Sigmoid colon (tissue), 7 donors: Measurements from ENCODE around the gene SLAMF1. TPM values are rescaled to one million over a fixed set of nuclear protein-coding genes. Genes with fewer than 3 reads are reported as not detected.

Experiments used
- DNase-seq: peaks from one replicate; pipeline ENCODE4 v3.0.0-alpha.2; 2019
- H3K27ac ChIP-seq, 4 donors: fragments of 200-600 bp; sonication (generic); one replicate each; pipeline ENCODE4 v1.5.1; 2016 to 2019; ENCODE audit warnings: mild to moderate bottlenecking in 1 of 4
- H3K27me3 ChIP-seq, 3 donors: fragments of 200-600 bp; sonication (generic); one replicate each; pipeline ENCODE4 v1.5.1; 2019; ENCODE audit warnings: mild to moderate bottlenecking in 1 of 3
- H3K36me3 ChIP-seq, 4 donors: fragments of 200-600 bp; sonication (generic); one replicate each; pipeline ENCODE4 v1.5.1; 2016 to 2019
- H3K4me1 ChIP-seq, 4 donors: fragments of 200-600 bp; sonication (generic); one replicate each; pipeline ENCODE4 v1.5.1; 2017 to 2019
- H3K4me3 ChIP-seq, 4 donors: fragments of 200-600 bp; sonication (generic); one replicate each; pipeline ENCODE4 v1.5.1; 2017 to 2019; ENCODE audit warnings: mild to moderate bottlenecking in 2 of 4, moderate library complexity in 1 of 4
- H3K9me3 ChIP-seq, 4 donors: fragments of 200-600 bp in 3 of 4; sonication (generic) in 3 of 4; one replicate each; pipeline versions ENCODE4 v1.5.1 to v1.6.1; 2013 to 2019
- CTCF ChIP-seq, 4 experiments: fragments of 450-650 bp in 3 of 4; fragments of 200-600 bp in 1 of 4; IDR thresholded peaks; one replicate each; pipeline ENCODE4 v1.5.1; 2016 to 2019; ENCODE audit warnings: antibody characterized with exemption in 4 of 4, mild to moderate bottlenecking in 3 of 4, moderate library complexity in 2 of 4
- EP300 ChIP-seq, 4 donors: sonication (generic); formaldehyde crosslinking; IDR thresholded peaks; one replicate each; pipeline ENCODE4 v1.6.1; 2017; ENCODE audit warnings: antibody characterized with exemption in 4 of 4
- POLR2A ChIP-seq, 2 donors: fragments of 450-650 bp; IDR thresholded peaks; one replicate each; pipeline ENCODE4 v1.6.1; 2016; ENCODE audit warnings: antibody characterized with exemption in 2 of 2, mild to moderate bottlenecking in 2 of 2, moderate library complexity in 2 of 2
- POLR2AphosphoS5 ChIP-seq, 4 donors: sonication (generic); formaldehyde crosslinking; IDR thresholded peaks; one replicate each; pipeline ENCODE4 v1.6.1; 2017; ENCODE audit warnings: antibody characterized with exemption in 4 of 4
- WGBS, 2 donors: extraction: QIAGEN DNeasy Blood & Tissue Kit; methylation state at CpG; one replicate each; pipeline ENCODE4 v1.1.7; 2013; 5-methylcytosine and 5-hydroxymethylcytosine counted together
- intact Hi-C: fragments of 100-400 bp; cut with DNase I; formaldehyde crosslinking; loops from one replicate; pipeline ENCODE4 v1.15.1; 2023
- polyA plus RNA-seq, 3 donors: library from polyadenylated mRNA; stranded (reverse); fragments of 200-250 nt; gene quantifications; one replicate each; pipeline ENCODE4 v1.2.3, GENCODE V29; 2013
- total RNA-seq, 4 donors: library from RNA; depleted of rRNA; stranded (reverse); fragments of >200 nt; gene quantifications; one replicate each; pipeline ENCODE4 v1.1.0, GENCODE V29; 2016
- donor health status: healthy with polysubstance abuse.
- donor health status: Bipolar disorder and iron deficiency.
- donor health status: healthy.

The SLAMF1 gene
- total and polyA plus RNA-seq, 7 donors, result under 0.01 to 6.1 (median 0.28) TPM; not detected in 2

DNA sequence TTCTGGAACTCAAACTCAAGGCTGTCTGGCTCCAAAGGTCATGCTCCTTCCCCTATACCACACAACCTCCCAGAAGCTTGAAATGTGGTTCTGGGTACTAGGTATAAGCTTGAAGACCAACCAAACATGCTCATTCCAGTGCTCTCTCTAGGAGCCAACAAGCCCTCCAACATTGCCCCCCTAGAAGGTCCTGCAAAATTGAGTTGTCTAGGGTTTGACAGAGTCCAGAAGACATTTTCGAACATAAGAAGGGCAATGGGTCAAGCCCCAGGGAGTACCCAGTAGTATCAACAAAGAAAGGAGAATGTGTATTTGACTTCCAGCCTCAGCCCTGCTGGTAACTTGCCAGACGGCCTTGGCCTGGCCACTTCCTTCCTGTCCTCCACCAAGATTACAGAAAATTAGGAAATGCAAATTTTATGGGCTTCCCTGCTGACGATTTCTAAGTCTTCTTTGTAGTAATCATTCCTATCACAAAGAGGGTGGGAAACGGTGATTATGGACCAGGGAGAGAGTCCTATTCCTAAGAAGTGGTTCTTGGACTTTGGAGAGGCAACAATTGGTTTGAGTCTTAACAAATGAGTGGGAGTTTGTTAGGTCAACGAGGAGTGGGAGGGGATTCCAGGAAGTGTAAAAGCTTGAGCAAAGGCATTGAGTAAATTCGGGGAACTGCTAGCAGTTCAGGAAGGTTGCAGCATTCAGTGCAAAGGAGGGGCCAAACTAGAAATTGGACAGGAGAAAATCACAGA is 18.7 kb upstream of the SLAMF1 start:
- intact Hi-C loops, result no loop called here
- H3K36me3 ChIP-seq, result no peaks in the 10 kb centered on the region
- H3K27ac ChIP-seq, result peak overlapping the region in 1 of 4 donors; percentile 57
- no peaks in the 10 kb centered on the region for H3K4me1 ChIP-seq
- H3K4me3 ChIP-seq, result no peak overlapping the region
- WGBS, 2 donors, result 29 to 52% methylated on average over 6 of the region's 6 CpGs
- TF ChIP-seq CTCF (IDR thresholded peaks at IDR 0.05) (no peak), EP300 (IDR thresholded peaks at IDR 0.05) (peak in 1 of 4 donors; percentile 5), POLR2AphosphoS5 (IDR thresholded peaks at IDR 0.05) (no peak), POLR2A (IDR thresholded peaks at IDR 0.05) (no peak)
- H3K27me3 ChIP-seq, result no peaks in the 10 kb centered on the region
- H3K9me3 ChIP-seq, result no peaks in the 10 kb centered on the region
- DNase-seq, result no peak

GRCh38 chr1:160664573-160665051 is 17.8 kb upstream of the SLAMF1 start:
- no peak for DNase-seq
- no peaks in the 10 kb centered on the region for H3K36me3 ChIP-seq
- no peak overlapping the region for H3K4me3 ChIP-seq
- H3K27ac ChIP-seq, result no peak overlapping the region
- H3K4me1 ChIP-seq, result no peaks in the 10 kb centered on the region
- 43 to 66% methylated on average over 3 of the region's 3 CpGs for WGBS, 2 donors
- no peaks in the 10 kb centered on the region for H3K27me3 ChIP-seq
- intact Hi-C loops, result no loop called here
- no peaks in the 10 kb centered on the region for H3K9me3 ChIP-seq
- no peak for TF ChIP-seq POLR2A (IDR thresholded peaks at IDR 0.05)
- no peak for TF ChIP-seq CTCF (IDR thresholded peaks at IDR 0.05)
- no peak for TF ChIP-seq EP300 (IDR thresholded peaks at IDR 0.05)

DNA sequence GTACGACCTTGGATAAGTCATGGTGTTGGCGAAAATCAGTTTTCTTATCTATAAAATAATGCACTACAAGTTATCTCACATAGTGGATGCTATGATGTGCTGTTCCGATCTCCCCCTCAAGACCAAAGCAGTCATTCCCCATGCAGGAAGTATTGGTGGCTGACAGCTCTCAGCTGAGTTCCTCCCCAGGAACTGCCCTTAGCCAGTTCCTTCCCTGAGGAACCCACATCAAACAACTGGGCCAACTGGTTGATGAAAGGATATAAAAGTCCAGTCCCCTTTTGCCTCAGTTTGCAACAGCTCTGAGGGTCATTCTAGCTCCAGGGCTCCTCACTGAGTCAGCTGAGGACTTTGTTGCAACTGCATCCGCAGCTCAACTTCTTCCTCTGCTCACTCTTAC is 16.1 kb upstream of the SLAMF1 start:
- Histone ChIP-seq H3K9me3 (no peaks in the 10 kb centered on the region), H3K27me3 (no peaks in the 10 kb centered on the region), H3K36me3 (no peaks in the 10 kb centered on the region), H3K4me1 (no peaks in the 10 kb centered on the region), H3K4me3 (no peak overlapping the region), H3K27ac (no peak overlapping the region)
- TF ChIP-seq POLR2A (IDR thresholded peaks at IDR 0.05), result no peak
- no peak for TF ChIP-seq EP300 (IDR thresholded peaks at IDR 0.05)
- no peak for TF ChIP-seq POLR2AphosphoS5 (IDR thresholded peaks at IDR 0.05)
- TF ChIP-seq CTCF (IDR thresholded peaks at IDR 0.05), result no peak
- 73 to 93% methylated on average over 4 of the region's 4 CpGs for WGBS, 2 donors
- intact Hi-C loops, result no loop called here
- no peak for DNase-seq

DNA sequence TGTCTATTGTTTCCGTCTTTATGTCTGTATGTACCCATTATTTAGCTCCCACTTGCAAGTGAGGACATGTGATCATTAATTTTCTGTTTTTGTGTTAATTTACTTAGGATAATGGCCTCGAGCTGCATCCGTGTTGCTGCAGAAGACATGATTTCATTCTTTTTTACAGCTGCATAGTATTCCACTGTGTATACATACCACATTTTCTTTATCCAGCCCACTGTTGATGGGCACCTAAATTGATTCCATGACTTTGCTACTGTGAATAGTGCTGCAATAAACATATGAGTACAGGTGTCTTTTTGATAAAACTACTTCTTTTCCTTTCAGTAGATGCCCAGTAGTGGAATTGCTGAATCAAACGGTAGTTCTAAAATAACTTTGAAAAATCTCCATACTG is 12.7 kb upstream of the SLAMF1 start:
- no peak for DNase-seq
- Histone ChIP-seq H3K36me3 (no peaks in the 10 kb centered on the region), H3K4me1 (no peaks in the 10 kb centered on the region), H3K4me3 (no peak overlapping the region), H3K27ac (no peak overlapping the region), H3K9me3 (no peaks in the 10 kb centered on the region), H3K27me3 (no peaks in the 10 kb centered on the region)
- intact Hi-C loops, result no loop called here
- 95 to 96% methylated on average over 4 of the region's 4 CpGs for WGBS, 2 donors
- TF ChIP-seq CTCF (IDR thresholded peaks at IDR 0.05), result no peak
- no peak for TF ChIP-seq POLR2AphosphoS5 (IDR thresholded peaks at IDR 0.05)
- TF ChIP-seq POLR2A (IDR thresholded peaks at IDR 0.05), result no peak
- TF ChIP-seq EP300 (IDR thresholded peaks at IDR 0.05), result no peak

DNA sequence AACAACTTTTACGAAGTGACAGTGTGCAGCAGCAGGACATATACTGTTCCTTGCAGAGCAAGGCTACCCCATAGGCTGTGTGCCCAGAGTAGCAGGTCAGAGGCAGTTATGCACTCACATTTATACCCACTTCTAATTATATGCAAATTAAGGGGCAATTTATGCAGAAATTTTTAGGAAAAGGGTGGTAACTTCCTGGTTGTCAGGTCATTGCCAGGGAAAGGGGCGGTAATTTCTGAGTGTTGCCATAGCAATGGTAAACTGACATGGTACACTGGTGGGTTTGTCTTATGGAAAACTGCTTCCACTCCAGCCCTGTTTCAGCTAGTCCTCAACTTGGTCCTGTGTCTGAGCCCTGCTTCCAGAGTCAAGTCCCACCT is 12.0 kb upstream of the SLAMF1 start:
- no peak for DNase-seq
- H3K4me3 ChIP-seq, result no peak overlapping the region
- H3K27me3 ChIP-seq, result no peaks in the 10 kb centered on the region
- H3K4me1 ChIP-seq, result no peaks in the 10 kb centered on the region
- H3K9me3 ChIP-seq, result no peaks in the 10 kb centered on the region
- no peaks in the 10 kb centered on the region for H3K36me3 ChIP-seq
- TF ChIP-seq EP300 (IDR thresholded peaks at IDR 0.05), result no peak
- no peak for TF ChIP-seq POLR2AphosphoS5 (IDR thresholded peaks at IDR 0.05)
- no peak for TF ChIP-seq POLR2A (IDR thresholded peaks at IDR 0.05)
- no peak for TF ChIP-seq CTCF (IDR thresholded peaks at IDR 0.05)
- no peak overlapping the region for H3K27ac ChIP-seq
- intact Hi-C loops, result no loop called here
- WGBS, 2 donors, result 90 to 91% methylated on average over 2 of the region's 2 CpGs
